H1 (cell line): ENCODE measurements around the gene TBL1Y. TPM values are rescaled to one million over a fixed set of nuclear protein-coding genes. Genes with fewer than 3 reads are reported as not detected.

Source experiments
- BRCA1 ChIP-seq: IDR thresholded peaks from 2 replicates; pipeline ENCODE4 v1.6.1; 2012; ENCODE audit warnings: low read depth, low read length, improper control_type of control experiment
- CEBPB ChIP-seq: IDR thresholded peaks from 2 replicates; pipeline ENCODE4 v1.6.1; 2012; ENCODE audit warnings: low read depth, low read length
- SAP30 ChIP-seq: fragments of 300-600 bp; sonication (generic); IDR thresholded peaks from 2 replicates; pipeline ENCODE4 v1.7.1; 2012; ENCODE audit warnings: low read length, moderate library complexity, mild to moderate bottlenecking, inconsistent platforms; ENCODE audit not compliant: insufficient read depth, insufficient replicate concordance
- SIRT6 ChIP-seq: IDR thresholded peaks from one replicate; pipeline ENCODE4 v1.7.1; 2012; ENCODE audit warnings: low read length, inconsistent platforms
- SP2 ChIP-seq: IDR thresholded peaks from 2 replicates; pipeline ENCODE4 v1.6.1; 2012; ENCODE audit warnings: mild to moderate bottlenecking, low read length, inconsistent platforms
- TCF12 ChIP-seq: IDR thresholded peaks from 2 replicates; pipeline ENCODE4 v1.6.1; 2011; ENCODE audit warnings: low read depth, mild to moderate bottlenecking, low read length
- polyA plus RNA-seq, 7 experiments: library from polyadenylated mRNA; depleted of rRNA in 3 of 7; stranded (reverse) in 5 of 7; unstranded in 2 of 7; fragments of >200 nt in 5 of 7; fragments of 200-250 nt in 2 of 7; gene quantifications; 1 replicate in 5 of 7; 2 replicates in 1 of 7; 4 replicates in 1 of 7; pipeline versions ENCODE4 v1.2.1 to v1.2.3, GENCODE V29; 2011 to 2013; ENCODE audit warnings: missing spikeins in 2 of 7, mixed read lengths in 2 of 7
- total RNA-seq: library from RNA; stranded (reverse); fragmentation: NEBNext Ultra II Directional; extraction: Animal tissue kit (Norgen Biotek cat#: 25700); gene quantifications from 2 replicates; pipeline ENCODE4 v1.2.1, GENCODE V29; 2021

The TBL1Y gene
- total and polyA plus RNA-seq, 2 of the 8 experiments (the other 6 are each of a cell fraction or from before 2014, with no cell fraction given) = 2.5 to 4.2 TPM

- TF ChIP-seq TCF12 (no peak), CEBPB (no peak), SAP30 (no peak), SP2 (no peak), BRCA1 (no peak), SIRT6 (no peak)
Observed at GRCh38 chrY:6983221-6983620, 72.7 kb downstream of the TBL1Y start (continued).
